A673 (cell line): ENCODE measurements around the gene CCDC141. TPM values are rescaled to one million over a fixed set of nuclear protein-coding genes. Genes with fewer than 3 reads are reported as not detected.

Experiments
- BruUV-seq: library from RNA; stranded (reverse); fragments of 400-500 nt; replicated peaks from 2 replicates; lab custom pipeline; 2021; lab: Mats Ljungman, UMichigan
- CTCF ChIA-PET: fragments of 300-600 bp; sonication (Branson Sonifier 250); formaldehyde crosslinking; loops from one replicate; lab custom pipeline; 2022; ENCODE audit warnings: antibody characterized with exemption; lab: Charles Lee
- POLR2A ChIA-PET: fragments of 300-600 bp; sonication (Branson Sonifier 250); formaldehyde crosslinking; loops from one replicate; lab custom pipeline; 2022; ENCODE audit warnings: antibody characterized with exemption; ENCODE audit not compliant: low non-redundant PET; lab: Charles Lee
- DNase-seq: peaks from one replicate; pipeline ENCODE4 v3.0.0-alpha.2; 2015; ENCODE audit warnings: low spot score
- H3K27ac ChIP-seq: fragments of 200-600 bp; sonication (generic); 2 replicates; pipeline ENCODE4 v1.5.1; 2016; ENCODE audit warnings: mixed run types, low read depth, mild to moderate bottlenecking, mixed read lengths, antibody characterized with exemption, low read length; ENCODE audit not compliant: poor library complexity, severe bottlenecking
- H3K27me3 ChIP-seq: fragments of 200-600 bp; sonication (generic); replicated peaks from 2 replicates; pipeline ENCODE4 v1.6.1; 2017; ENCODE audit warnings: mixed run types, low read depth, mild to moderate bottlenecking, mixed read lengths, antibody characterized with exemption, low read length; ENCODE audit not compliant: insufficient read depth, poor library complexity
- H3K36me3 ChIP-seq: fragments of 200-600 bp; sonication (generic); 2 replicates; pipeline ENCODE4 v1.6.1; 2016; ENCODE audit warnings: mixed run types, mild to moderate bottlenecking, mixed read lengths, antibody characterized with exemption, low read length; ENCODE audit not compliant: insufficient read depth, poor library complexity, severe bottlenecking
- H3K4me1 ChIP-seq: fragments of 200-600 bp; sonication (generic); 2 replicates; pipeline ENCODE4 v1.6.1; 2017; ENCODE audit warnings: mixed run types, mild to moderate bottlenecking, mixed read lengths, antibody characterized with exemption, low read length; ENCODE audit not compliant: insufficient read depth, poor library complexity, severe bottlenecking
- H3K4me3 ChIP-seq: fragments of 200-600 bp; sonication (generic); 2 replicates; pipeline ENCODE4 v1.5.1; 2016; ENCODE audit warnings: low read depth, mixed run types, mild to moderate bottlenecking, mixed read lengths, low read length; ENCODE audit not compliant: poor library complexity, severe bottlenecking
- H3K9me3 ChIP-seq: fragments of 200-600 bp; sonication (generic); 2 replicates; pipeline ENCODE4 v1.6.1; 2016; ENCODE audit warnings: mixed run types, low read depth, mild to moderate bottlenecking, mixed read lengths, antibody characterized with exemption, low read length; ENCODE audit not compliant: poor library complexity, severe bottlenecking
- CTCF ChIP-seq: fragments of 300-800, 200-600 bp; sonication (generic); conservative IDR thresholded peaks from 2 replicates; pipeline ENCODE4 v1.5.1; 2017; ENCODE audit warnings: low read depth, mild to moderate bottlenecking, antibody characterized with exemption, low read length, moderate library complexity, mixed read lengths
- EZH2 ChIP-seq: fragments of 200-600 bp; sonication (generic); IDR thresholded peaks from 2 replicates; pipeline ENCODE4 v1.6.1; 2017; ENCODE audit warnings: borderline replicate concordance, low read depth, mild to moderate bottlenecking, mixed read lengths, antibody characterized with exemption, low read length; ENCODE audit not compliant: poor library complexity, severe bottlenecking
- intact Hi-C: fragments of 100-400 bp; cut with micrococcal nuclease; formaldehyde crosslinking; loops from one replicate; pipeline ENCODE4 v1.10.0; 2022; ENCODE audit not compliant: unreplicated experiment
- total RNA-seq: library from RNA; stranded (reverse); gene quantifications from 2 replicates; pipeline ENCODE4 v1.2.3, GENCODE V29; 2021

Gene CCDC141
- total RNA-seq, 1 experiment from 2014 or later = not detected

- peak; percentile 46 for DNase-seq
- Histone ChIP-seq H3K4me1 (no peaks in the 10 kb centered on the region), H3K27me3 (no peaks in the 10 kb centered on the region), H3K36me3 (no peaks in the 10 kb centered on the region), H3K27ac (no peak overlapping the region), H3K9me3 (no peaks in the 10 kb centered on the region), H3K4me3 (no peak overlapping the region)
- intact Hi-C loops = no loop called here
- POLR2A ChIA-PET = no interaction called here
- no TSS peak for BruUV-seq
- CTCF ChIA-PET = no interaction called here
- TF ChIP-seq CTCF (no peak), EZH2 (no peak)
Observed at GRCh38 chr2:178943745-178944144, 106.2 kb downstream of the CCDC141 start.

- Histone ChIP-seq H3K36me3 (no peaks in the 10 kb centered on the region), H3K4me1 (no peaks in the 10 kb centered on the region), H3K9me3 (peaks cover 6% of the 10 kb centered on the region), H3K27ac (no peak overlapping the region), H3K27me3 (no peaks in the 10 kb centered on the region), H3K4me3 (no peak overlapping the region)
- intact Hi-C loops = no loop called here
- CTCF ChIA-PET = no interaction called here
- DNase-seq = no peak
- TF ChIP-seq EZH2 (no peak), CTCF (no peak)
- POLR2A ChIA-PET = no interaction called here
- BruUV-seq = no TSS peak
Observed at GRCh38 chr2:178934571-178934970, 115.4 kb downstream of the CCDC141 start.

GRCh38 chr2:178933493-178933892 lies 116.4 kb downstream of the CCDC141 start:
- peaks cover 6% of the 10 kb centered on the region for H3K9me3 ChIP-seq
- H3K27me3 ChIP-seq = no peaks in the 10 kb centered on the region
- BruUV-seq = no TSS peak
- H3K4me3 ChIP-seq = no peak overlapping the region
- DNase-seq = no peak
- TF ChIP-seq EZH2 = no peak
- TF ChIP-seq CTCF = no peak
- intact Hi-C loops = no loop called here
- H3K27ac ChIP-seq = no peak overlapping the region
- H3K36me3 ChIP-seq = no peaks in the 10 kb centered on the region
- ChIA-PET POLR2A (no interaction called here), CTCF (no interaction called here)
- H3K4me1 ChIP-seq = no peaks in the 10 kb centered on the region
